ENCODE data around the gene RETN.

RETN gene

GRCh38 chr19:7628589-7629311, 40.1 kb upstream of the RETN start:
- Histone ChIP-seq H3K9ac (peak overlapping the region; percentile 93), H3K9me3 (no peaks in the 10 kb centered on the region), H3K4me2 (peak overlapping the region; percentile 98), H3K27ac (peak overlapping the region; percentile 89), H3K27me3 (no peaks in the 10 kb centered on the region), H3K36me3 (peaks cover 61% of the 10 kb centered on the region), H3K4me1 (peaks cover 30% of the 10 kb centered on the region), H3K4me3 (peak overlapping the region; percentile 85), H4K20me1 (peaks cover 48% of the 10 kb centered on the region)
- TF ChIP-seq Cebpa-rat (IDR thresholded peaks at IDR 0.05): no peak

- Histone ChIP-seq H3K4me3 (peak within 1 kb of the TSS; percentile 85), H3K9me3 (no peaks in the 10 kb centered on the region), H3K9ac (peak within 1 kb of the TSS; percentile 93), H3K4me1 (peaks cover 37% of the 10 kb centered on the region), H3K36me3 (peaks cover 53% of the 10 kb centered on the region), H4K20me1 (peaks cover 43% of the 10 kb centered on the region), H3K27ac (peak within 1 kb of the TSS; percentile 89), H3K27me3 (no peaks in the 10 kb centered on the region), H3K4me2 (peak within 1 kb of the TSS; percentile 98)
- no peak for TF ChIP-seq Cebpa-rat (IDR thresholded peaks at IDR 0.05)
These were observed 39.3 kb upstream of the RETN start, which contains the start of the genes PET100 and XAB2 for GRCh38 chr19:7629347-7630054. PET100 (plus strand) TSS chr19:7629793; CDS start chr19:7629834, 41 bp downstream. XAB2 (minus strand) TSS chr19:7629545; CDS start chr19:7629527, 18 bp downstream.

GRCh38 chr19:7631577-7631976, 37.3 kb upstream of the RETN start:
- Histone ChIP-seq H4K20me1 (peaks cover 25% of the 10 kb centered on the region), H3K4me1 (peaks cover 58% of the 10 kb centered on the region), H3K9me3 (no peaks in the 10 kb centered on the region), H3K27ac (no peak overlapping the region), H3K27me3 (no peaks in the 10 kb centered on the region), H3K4me2 (no peak overlapping the region), H3K9ac (no peak overlapping the region), H3K4me3 (no peak overlapping the region), H3K36me3 (peaks cover 32% of the 10 kb centered on the region)
- no peak for TF ChIP-seq Cebpa-rat (IDR thresholded peaks at IDR 0.05)

- H3K4me2 ChIP-seq: no peak overlapping the region
- no peak overlapping the region for H3K9ac ChIP-seq
- H3K4me1 ChIP-seq: peaks cover 63% of the 10 kb centered on the region
- no peak overlapping the region for H3K27ac ChIP-seq
- peaks cover 15% of the 10 kb centered on the region for H4K20me1 ChIP-seq
- H3K4me3 ChIP-seq: no peak overlapping the region
- TF ChIP-seq Cebpa-rat (IDR thresholded peaks at IDR 0.05): no peak
- H3K36me3 ChIP-seq: peaks cover 22% of the 10 kb centered on the region
- no peaks in the 10 kb centered on the region for H3K9me3 ChIP-seq
- H3K27me3 ChIP-seq: no peaks in the 10 kb centered on the region
These were observed 36.3 kb upstream of the RETN start for GRCh38 chr19:7632340-7633203.

GRCh38 chr19:7633698-7634097, 35.2 kb upstream of the RETN start, which contains the start of gene PCP2:
PCP2 (minus strand) TSS chr19:7633719; CDS start chr19:7633457, 262 bp downstream.
- Histone ChIP-seq H3K4me2 (peak within 1 kb of the TSS; percentile 97), H3K27me3 (no peaks in the 10 kb centered on the region), H3K4me1 (peaks cover 63% of the 10 kb centered on the region), H3K27ac (no peak within 1 kb of the TSS), H3K9me3 (no peaks in the 10 kb centered on the region), H3K4me3 (no peak within 1 kb of the TSS), H3K36me3 (peaks cover 17% of the 10 kb centered on the region), H4K20me1 (peaks cover 4% of the 10 kb centered on the region), H3K9ac (no peak within 1 kb of the TSS)
- TF ChIP-seq Cebpa-rat (IDR thresholded peaks at IDR 0.05): no peak

GRCh38 chr19:7635670-7636069, 33.2 kb upstream of the RETN start:
- Histone ChIP-seq H3K4me3 (no peak overlapping the region), H3K9me3 (no peaks in the 10 kb centered on the region), H3K4me2 (peak overlapping the region; percentile 97), H3K9ac (peak overlapping the region; percentile 5; the same call in 1 of the 2 replicates), H3K4me1 (peaks cover 57% of the 10 kb centered on the region), H4K20me1 (peaks cover 15% of the 10 kb centered on the region; the same call in 1 of the 2 replicates), H3K27ac (no peak overlapping the region), H3K36me3 (peaks cover 32% of the 10 kb centered on the region), H3K27me3 (no peaks in the 10 kb centered on the region)
- TF ChIP-seq Cebpa-rat (IDR thresholded peaks at IDR 0.05): no peak

GRCh38 chr19:7636317-7636690, 32.5 kb upstream of the RETN start:
- H3K4me1 ChIP-seq: peaks cover 53% of the 10 kb centered on the region
- no peaks in the 10 kb centered on the region for H3K27me3 ChIP-seq
- peak overlapping the region; percentile 97 for H3K4me2 ChIP-seq
- no peaks in the 10 kb centered on the region for H3K9me3 ChIP-seq
- H3K9ac ChIP-seq: peak overlapping the region; percentile 89; the same call in 1 of the 2 replicates
- peaks cover 15% of the 10 kb centered on the region; the same call in 1 of the 2 replicates for H4K20me1 ChIP-seq
- H3K36me3 ChIP-seq: peaks cover 39% of the 10 kb centered on the region
- peak overlapping the region; percentile 80 for H3K4me3 ChIP-seq
- peak overlapping the region; percentile 83 for H3K27ac ChIP-seq
- no peak for TF ChIP-seq Cebpa-rat (IDR thresholded peaks at IDR 0.05)

- no peaks in the 10 kb centered on the region for H3K27me3 ChIP-seq
- H3K9ac ChIP-seq: peak within 1 kb of the TSS; percentile 89
- peak within 1 kb of the TSS; percentile 80 for H3K4me3 ChIP-seq
- H3K4me2 ChIP-seq: peak within 1 kb of the TSS; percentile 97
- H3K9me3 ChIP-seq: no peaks in the 10 kb centered on the region
- peaks cover 15% of the 10 kb centered on the region; the same call in 1 of the 2 replicates for H4K20me1 ChIP-seq
- H3K36me3 ChIP-seq: peaks cover 37% of the 10 kb centered on the region
- H3K27ac ChIP-seq: peak within 1 kb of the TSS; percentile 83
- no peak for TF ChIP-seq Cebpa-rat (IDR thresholded peaks at IDR 0.05)
- peaks cover 53% of the 10 kb centered on the region for H3K4me1 ChIP-seq
These were observed 32.0 kb upstream of the RETN start, which contains the start of gene STXBP2 for GRCh38 chr19:7636691-7637373. STXBP2 (plus strand) TSS chr19:7637110; CDS start chr19:7637150, 40 bp downstream.

Data from BLaER1 (cell line).